Sigmoid colon (tissue), 4 donors: ENCODE results near the gene EBPL.

Experiments used
- CTCF ChIP-seq, 4 experiments: fragments of 450-650 bp in 3 of 4; fragments of 200-600 bp in 1 of 4; IDR thresholded peaks; one replicate each; pipeline ENCODE4 v1.5.1; 2016 to 2019; ENCODE audit warnings: antibody characterized with exemption in 4 of 4, mild to moderate bottlenecking in 3 of 4, moderate library complexity in 2 of 4
- EP300 ChIP-seq, 4 donors: sonication (generic); formaldehyde crosslinking; IDR thresholded peaks; one replicate each; pipeline ENCODE4 v1.6.1; 2017; ENCODE audit warnings: antibody characterized with exemption in 4 of 4
- POLR2A ChIP-seq, 2 donors: fragments of 450-650 bp; IDR thresholded peaks; one replicate each; pipeline ENCODE4 v1.6.1; 2016; ENCODE audit warnings: antibody characterized with exemption in 2 of 2, mild to moderate bottlenecking in 2 of 2, moderate library complexity in 2 of 2
- POLR2AphosphoS5 ChIP-seq, 4 donors: sonication (generic); formaldehyde crosslinking; IDR thresholded peaks; one replicate each; pipeline ENCODE4 v1.6.1; 2017; ENCODE audit warnings: antibody characterized with exemption in 4 of 4

DNA sequence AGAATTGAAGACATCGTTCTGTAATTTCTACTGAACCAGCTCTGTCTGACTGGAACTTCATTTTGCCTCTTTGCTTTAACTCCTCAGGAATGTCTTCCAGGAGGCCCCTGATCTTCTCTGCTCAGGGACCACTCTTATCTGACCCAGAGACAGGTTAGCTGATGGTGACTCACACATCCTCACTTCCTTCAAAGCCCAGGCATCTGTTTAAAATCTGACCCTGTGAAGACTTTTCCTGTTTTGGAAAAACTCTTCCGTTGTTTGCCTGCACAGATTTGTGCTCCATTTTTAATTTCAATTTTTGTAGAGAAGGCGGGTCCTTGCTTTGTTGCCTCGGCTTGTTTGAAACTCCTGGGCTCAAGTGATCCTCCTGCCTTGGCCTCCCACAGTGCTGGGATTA, 61.3 kb downstream of the EBPL start:
- TF ChIP-seq POLR2A (IDR thresholded peaks at IDR 0.05) (no peak), CTCF (IDR thresholded peaks at IDR 0.05) (no peak), POLR2AphosphoS5 (IDR thresholded peaks at IDR 0.05) (no peak), EP300 (IDR thresholded peaks at IDR 0.05) (no peak)
